KOPT-K1 (cell line): ENCODE results near the gene SLC27A4.
A peak's percentile ranks its signal among the peaks of the same experiment; 100 is the strongest.
"Not testable (repeated sequence)": the region's sequence is repeated elsewhere in the genome, so short reads cannot be mapped to it uniquely, and the experiment has no call there.

Experiments
- H3K27ac ChIP-seq: fragments of 200-600 bp; sonication (generic); 2 replicates; pipeline ENCODE4 v1.5.1; 2016; ENCODE audit warnings: antibody characterized with exemption, mild to moderate bottlenecking, low read depth, low read length; ENCODE audit not compliant: poor library complexity, severe bottlenecking
- H3K36me3 ChIP-seq: fragments of 200-600 bp; sonication (generic); 2 replicates; pipeline ENCODE4 v1.5.1; 2017; ENCODE audit warnings: antibody characterized with exemption, mild to moderate bottlenecking, low read length, moderate library complexity; ENCODE audit not compliant: insufficient read depth
- H3K9me3 ChIP-seq: fragments of 200-600 bp; sonication (generic); 2 replicates; pipeline ENCODE4 v1.5.1; 2017; ENCODE audit warnings: antibody characterized with exemption, low read length, mild to moderate bottlenecking; ENCODE audit not compliant: insufficient read depth, poor library complexity, severe bottlenecking

The SLC27A4 gene

DNA sequence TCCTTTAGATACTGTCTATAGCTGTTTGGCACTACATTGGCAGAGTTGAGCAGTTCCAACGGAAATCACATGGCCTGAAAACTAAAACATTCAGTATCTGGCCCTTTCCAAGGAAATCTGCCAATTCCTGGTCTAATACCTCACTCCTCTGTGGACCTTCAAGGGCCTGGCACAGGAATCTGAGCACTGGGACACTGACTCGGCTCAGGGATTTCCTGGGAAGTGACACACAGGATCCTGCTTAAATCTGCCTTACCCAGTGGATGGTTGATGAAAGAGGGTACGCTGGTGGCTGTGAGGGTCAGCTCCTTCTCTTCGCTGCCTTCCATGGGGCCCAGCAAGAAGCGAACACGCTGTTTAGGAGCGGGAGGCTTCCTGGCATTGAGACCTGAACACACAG, 19.0 kb upstream of the SLC27A4 start:
- Histone ChIP-seq H3K9me3 (no peaks in the 10 kb centered on the region), H3K27ac (peak overlapping the region; percentile 87), H3K36me3 (peaks cover 37% of the 10 kb centered on the region)

DNA sequence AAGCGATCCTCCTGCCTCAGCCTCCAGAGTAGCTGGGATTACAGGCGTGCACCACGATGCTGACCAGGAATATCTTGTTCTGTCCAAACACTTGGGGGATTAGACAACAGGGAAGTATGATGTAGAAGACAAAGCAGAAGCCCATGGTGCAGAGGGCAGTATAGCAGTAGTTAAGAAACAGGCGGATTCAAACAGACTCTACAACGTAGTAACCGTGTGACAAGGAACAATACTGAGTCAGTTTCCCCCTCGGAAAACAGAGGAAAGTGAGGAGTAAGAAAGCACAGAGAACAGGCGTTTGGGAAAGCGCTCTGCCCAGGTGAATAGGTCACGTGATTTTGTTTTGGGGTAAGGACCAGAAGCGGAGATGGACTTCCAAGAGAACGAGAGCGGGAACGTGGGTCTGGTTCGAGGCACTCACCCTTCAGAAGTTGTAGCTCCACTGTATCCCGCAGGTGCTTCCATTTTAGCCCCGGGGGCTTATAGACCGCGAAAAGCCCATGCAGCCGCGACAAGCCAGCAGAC, 18.4 kb upstream of the SLC27A4 start:
- peak overlapping the region; percentile 87 for H3K27ac ChIP-seq
- H3K9me3 ChIP-seq = no peaks in the 10 kb centered on the region
- peaks cover 37% of the 10 kb centered on the region for H3K36me3 ChIP-seq

GRCh38 chr9:128322404-128323211, 17.7 kb upstream of the SLC27A4 start, which contains the start of the genes COQ4 and TRUB2:
Gene COQ4 (plus strand): TSS chr9:128322839. CDS start chr9:128322859, 20 bp downstream.
Gene TRUB2 (minus strand): TSS chr9:128322447. CDS start chr9:128322408, 39 bp downstream.
- H3K9me3 ChIP-seq = no peaks in the 10 kb centered on the region
- peak within 1 kb of the TSS; percentile 87 for H3K27ac ChIP-seq
- H3K36me3 ChIP-seq = peaks cover 36% of the 10 kb centered on the region

- peaks cover 39% of the 10 kb centered on the region for H3K36me3 ChIP-seq
- H3K27ac ChIP-seq = peak overlapping the region; percentile 87
- no peaks in the 10 kb centered on the region for H3K9me3 ChIP-seq
Observed at GRCh38 chr9:128323212-128323730, 17.1 kb upstream of the SLC27A4 start.

DNA sequence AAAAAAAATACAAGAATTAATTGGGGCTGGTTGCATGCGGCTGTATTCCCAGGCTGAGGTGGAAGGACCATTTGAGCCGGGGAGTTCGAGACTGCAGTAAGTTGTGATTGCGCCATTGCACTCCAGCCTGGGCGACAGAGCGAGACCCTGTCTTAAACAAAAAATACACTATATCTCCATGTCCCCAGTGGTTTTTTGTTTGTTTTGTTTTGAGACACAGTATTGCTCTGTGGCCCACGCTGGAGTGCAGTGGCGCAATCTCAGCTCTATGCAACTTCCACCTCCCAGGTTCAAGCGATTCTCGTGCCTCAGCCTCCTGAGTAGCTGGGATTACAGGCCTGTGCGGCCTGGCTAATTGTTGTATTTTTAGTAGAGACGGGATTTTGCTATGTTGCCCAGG, 16.5 kb upstream of the SLC27A4 start:
- H3K9me3 ChIP-seq = no peaks in the 10 kb centered on the region
- peaks cover 44% of the 10 kb centered on the region for H3K36me3 ChIP-seq
- H3K27ac ChIP-seq = peak overlapping the region; percentile 87

- H3K27ac ChIP-seq = no peak overlapping the region
- H3K9me3 ChIP-seq = no peaks in the 10 kb centered on the region
- H3K36me3 ChIP-seq = peaks cover 44% of the 10 kb centered on the region
Observed at GRCh38 chr9:128324401-128324800, 15.9 kb upstream of the SLC27A4 start.

DNA sequence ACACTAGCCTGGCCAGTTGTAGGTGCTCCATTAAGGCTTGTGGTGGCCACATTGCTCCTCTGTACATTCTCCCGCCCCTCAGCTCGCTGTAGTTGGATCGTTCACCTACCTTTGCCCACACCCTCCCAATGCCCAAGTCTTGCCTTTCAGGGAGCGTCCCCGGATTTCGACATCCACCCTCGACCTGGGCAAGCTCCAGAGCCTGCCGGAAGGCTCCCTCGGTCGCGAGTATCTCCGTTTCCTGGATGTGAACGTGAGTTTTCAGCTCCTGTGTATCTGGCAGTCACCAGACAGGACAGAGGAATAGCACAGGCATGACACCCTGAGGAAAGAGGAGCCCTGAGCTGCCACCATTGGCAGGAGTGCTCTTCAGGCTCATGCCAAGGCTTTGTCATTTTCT, 14.7 kb upstream of the SLC27A4 start:
- H3K36me3 ChIP-seq = peaks cover 48% of the 10 kb centered on the region
- H3K9me3 ChIP-seq = no peaks in the 10 kb centered on the region
- no peak overlapping the region for H3K27ac ChIP-seq

DNA sequence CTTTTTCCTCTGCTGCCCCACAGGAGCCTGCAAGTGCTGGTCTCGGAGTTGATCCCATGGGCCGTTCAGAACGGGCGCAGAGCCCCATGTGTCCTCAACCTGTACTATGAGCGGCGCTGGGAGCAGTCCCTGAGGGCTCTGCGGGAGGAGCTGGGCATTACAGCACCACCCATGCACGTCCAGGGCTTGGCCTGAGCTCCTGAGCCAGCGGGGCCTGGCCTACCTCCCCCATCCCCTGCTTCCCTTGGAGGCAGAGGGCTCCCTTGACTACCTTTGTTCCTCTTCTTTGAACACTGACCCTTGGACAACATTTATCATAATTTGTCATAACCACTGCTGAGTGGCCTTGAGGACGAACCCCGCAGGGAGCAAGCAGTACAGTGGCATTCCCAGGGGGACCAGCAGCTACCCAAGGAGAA, 6.9 kb upstream of the SLC27A4 start:
- no peaks in the 10 kb centered on the region for H3K9me3 ChIP-seq
- peaks cover 26% of the 10 kb centered on the region; the same call in 1 of the 2 replicates for H3K36me3 ChIP-seq
- no peak overlapping the region for H3K27ac ChIP-seq

- H3K9me3 ChIP-seq = no peaks in the 10 kb centered on the region
- no peak overlapping the region for H3K27ac ChIP-seq
- peaks cover 18% of the 10 kb centered on the region; the same call in 1 of the 2 replicates for H3K36me3 ChIP-seq
Observed at GRCh38 chr9:128335161-128335560, 5.2 kb upstream of the SLC27A4 start.

GRCh38 chr9:128335914-128336313, 4.4 kb upstream of the SLC27A4 start:
- Histone ChIP-seq H3K9me3 (no peaks in the 10 kb centered on the region), H3K27ac (no peak overlapping the region), H3K36me3 (peaks cover 18% of the 10 kb centered on the region; the same call in 1 of the 2 replicates)

DNA sequence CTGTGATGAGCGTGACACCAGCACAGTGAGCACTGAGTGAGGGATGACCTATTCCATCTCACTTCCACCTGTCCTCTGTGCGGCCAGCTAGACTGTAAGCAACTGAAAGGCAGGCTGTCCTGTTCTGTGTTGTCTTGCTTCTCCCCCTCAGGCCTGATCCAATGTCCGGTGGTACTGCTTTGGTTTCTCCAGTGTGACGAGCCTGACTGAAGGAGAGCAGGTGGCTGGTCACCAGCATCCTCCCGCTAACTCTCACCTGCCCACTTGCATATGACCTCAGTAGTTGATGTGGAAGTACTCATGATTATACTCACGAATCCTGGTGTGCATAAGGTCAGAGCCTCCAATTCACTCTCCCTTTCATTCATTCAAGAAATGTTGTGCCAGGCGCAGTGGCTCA, 2.4 kb upstream of the SLC27A4 start:
- Histone ChIP-seq H3K27ac (no peak overlapping the region), H3K36me3 (peaks cover 12% of the 10 kb centered on the region), H3K9me3 (no peaks in the 10 kb centered on the region)

GRCh38 chr9:128338852-128339614, 1.3 kb upstream of the SLC27A4 start:
- not testable (repeated sequence) for H3K27ac ChIP-seq, H3K9me3 ChIP-seq

DNA sequence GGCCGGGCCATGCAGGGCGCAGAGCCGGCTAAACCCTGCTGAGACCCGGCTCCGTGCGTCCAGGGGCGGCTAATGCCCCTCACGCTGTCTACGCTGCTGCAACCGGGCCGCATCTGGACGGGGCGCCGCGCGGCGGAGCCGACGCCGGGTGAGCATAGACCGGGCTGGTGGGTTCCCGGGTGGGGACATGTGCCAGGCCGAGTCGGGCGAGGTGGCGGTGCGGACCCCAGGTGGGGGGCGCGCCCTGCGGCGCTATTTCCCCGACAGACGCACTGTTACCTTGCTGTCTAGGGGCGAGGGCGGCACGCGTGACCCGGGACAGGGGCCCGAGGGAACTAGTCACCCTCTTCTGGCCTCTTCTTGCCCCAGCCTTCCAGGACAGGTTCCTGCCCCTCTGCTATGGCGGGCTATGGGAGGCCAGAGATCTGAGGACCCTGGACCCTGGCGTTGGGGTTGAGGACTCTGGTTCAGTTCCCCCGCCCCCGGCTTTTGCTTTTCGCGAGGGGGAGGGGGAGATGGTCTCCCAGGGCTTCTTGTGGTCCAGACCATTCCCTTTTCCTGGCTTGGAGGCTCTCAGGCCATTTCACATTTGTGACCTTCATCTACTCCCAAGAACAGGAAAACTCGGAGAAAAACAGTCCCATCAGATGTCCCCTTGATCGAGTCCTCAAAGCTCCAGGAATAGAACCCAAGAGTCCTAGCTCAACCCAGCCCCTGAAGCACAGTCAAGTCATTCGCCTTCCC, 536 bp downstream of the SLC27A4 start:
- Histone ChIP-seq H3K36me3 (peaks cover 32% of the 10 kb centered on the region), H3K27ac (peak overlapping the region; percentile 48), H3K9me3 (no peaks in the 10 kb centered on the region)

More at GRCh38 chr9:128338852-128339614, 1.3 kb upstream of the SLC27A4 start:
- H3K36me3 ChIP-seq = peaks cover 14% of the 10 kb centered on the region

DNA sequence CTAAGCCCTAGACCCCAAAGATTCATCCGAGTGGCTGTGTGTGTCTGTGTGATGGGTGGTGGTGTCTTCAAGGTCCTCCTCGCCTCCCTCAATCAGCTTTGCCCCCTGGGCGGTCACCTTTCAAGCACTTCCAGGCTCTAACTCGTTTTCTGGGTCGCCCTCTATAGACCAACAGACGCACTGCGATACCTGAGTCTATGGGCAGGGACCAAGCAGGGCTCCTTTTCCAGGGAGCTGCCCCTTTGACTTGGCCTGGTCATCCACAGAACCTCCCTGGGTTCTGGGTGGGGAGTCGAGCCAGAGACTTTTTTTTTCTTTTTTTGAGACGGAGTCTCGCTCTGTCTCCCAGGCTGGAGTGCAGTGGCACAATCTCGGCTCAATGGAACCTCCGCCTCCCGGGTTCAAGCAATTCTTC, 1.1 kb downstream of the SLC27A4 start:
- peak overlapping the region; percentile 48 for H3K27ac ChIP-seq
- no peaks in the 10 kb centered on the region for H3K9me3 ChIP-seq
- H3K36me3 ChIP-seq = peaks cover 34% of the 10 kb centered on the region
